ENCODE measurements around the gene SH3RF3. TPM values are rescaled to one million over a fixed set of nuclear protein-coding genes. Genes with fewer than 3 reads are reported as not detected.

SH3RF3 gene
- polyA plus RNA-seq, 1 of the 3 experiments (the other 2 are of a cell fraction) = 1.9 TPM

GRCh38 chr2:109208071-109208950 lies 79.3 kb downstream of the SH3RF3 start (continued):
- TF ChIP-seq TEAD4 (IDR thresholded peaks at IDR 0.05; ENCODE audit: borderline replicate concordance, insufficient read depth) (no peak), RCOR1 (IDR thresholded peaks at IDR 0.05; ENCODE audit: low read length) (no peak), JUND (IDR thresholded peaks at IDR 0.05) (no peak), EZH2phosphoT487 (IDR thresholded peaks at IDR 0.05; ENCODE audit: borderline replicate concordance, low read depth) (no peak)
- TF ChIP-seq, protein P1, sequence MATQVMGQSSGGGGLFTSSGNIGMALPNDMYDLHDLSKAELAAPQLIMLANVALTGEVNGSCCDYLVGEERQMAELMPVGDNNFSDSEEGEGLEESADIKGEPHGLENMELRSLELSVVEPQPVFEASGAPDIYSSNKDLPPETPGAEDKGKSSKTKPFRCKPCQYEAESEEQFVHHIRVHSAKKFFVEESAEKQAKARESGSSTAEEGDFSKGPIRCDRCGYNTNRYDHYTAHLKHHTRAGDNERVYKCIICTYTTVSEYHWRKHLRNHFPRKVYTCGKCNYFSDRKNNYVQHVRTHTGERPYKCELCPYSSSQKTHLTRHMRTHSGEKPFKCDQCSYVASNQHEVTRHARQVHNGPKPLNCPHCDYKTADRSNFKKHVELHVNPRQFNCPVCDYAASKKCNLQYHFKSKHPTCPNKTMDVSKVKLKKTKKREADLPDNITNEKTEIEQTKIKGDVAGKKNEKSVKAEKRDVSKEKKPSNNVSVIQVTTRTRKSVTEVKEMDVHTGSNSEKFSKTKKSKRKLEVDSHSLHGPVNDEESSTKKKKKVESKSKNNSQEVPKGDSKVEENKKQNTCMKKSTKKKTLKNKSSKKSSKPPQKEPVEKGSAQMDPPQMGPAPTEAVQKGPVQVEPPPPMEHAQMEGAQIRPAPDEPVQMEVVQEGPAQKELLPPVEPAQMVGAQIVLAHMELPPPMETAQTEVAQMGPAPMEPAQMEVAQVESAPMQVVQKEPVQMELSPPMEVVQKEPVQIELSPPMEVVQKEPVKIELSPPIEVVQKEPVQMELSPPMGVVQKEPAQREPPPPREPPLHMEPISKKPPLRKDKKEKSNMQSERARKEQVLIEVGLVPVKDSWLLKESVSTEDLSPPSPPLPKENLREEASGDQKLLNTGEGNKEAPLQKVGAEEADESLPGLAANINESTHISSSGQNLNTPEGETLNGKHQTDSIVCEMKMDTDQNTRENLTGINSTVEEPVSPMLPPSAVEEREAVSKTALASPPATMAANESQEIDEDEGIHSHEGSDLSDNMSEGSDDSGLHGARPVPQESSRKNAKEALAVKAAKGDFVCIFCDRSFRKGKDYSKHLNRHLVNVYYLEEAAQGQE (IDR thresholded peaks at IDR 0.05; ENCODE audit: low read depth, low read length) = no peak

DNA sequence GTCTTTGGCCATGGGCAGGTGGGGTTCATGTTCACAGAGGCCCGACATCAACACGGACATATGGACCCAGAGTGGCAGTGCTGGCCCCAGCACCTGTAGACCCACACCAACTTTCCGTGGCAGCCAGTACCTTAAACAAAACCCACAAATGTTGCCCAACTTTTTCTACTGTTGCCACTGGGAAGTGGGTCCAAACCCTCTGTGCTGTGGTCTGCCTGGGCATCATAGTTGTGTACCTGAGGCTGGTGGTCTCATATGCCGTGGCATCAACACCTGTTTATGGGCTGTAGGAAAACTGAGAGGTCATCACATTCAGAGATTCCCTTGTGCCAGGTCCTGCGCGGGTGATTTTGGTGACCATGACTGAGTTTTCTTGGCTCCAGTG lies 79.9 kb downstream of the SH3RF3 start:
- H3K27ac ChIP-seq (ENCODE audit: low read depth in 2 of 2, low read length in 1 of 2) = peak overlapping the region; percentile 50 to 65; a peak in 3 of 4 replicates
- H3K27me3 ChIP-seq (ENCODE audit: insufficient read depth) = no peaks in the 10 kb centered on the region
- peaks cover 27% of the 10 kb centered on the region; the same call in 1 of the 2 replicates for H3K79me2 ChIP-seq (ENCODE audit: insufficient read depth)
- no peaks in the 10 kb centered on the region for H3K36me3 ChIP-seq (replicated peaks in 1 of 2; ENCODE audit: control insufficient read depth in 1 of 2, insufficient read depth in 2 of 2, low read length in 1 of 2)
- peaks cover 19 to 26% of the 10 kb centered on the region in 2 experiments; a peak in 3 of 4 replicates for H3K4me1 ChIP-seq (ENCODE audit: control insufficient read depth in 1 of 2, insufficient read depth in 2 of 2, low read depth in 1 of 2, low read length in 1 of 2)
- no peak for DNase-seq
- H3F3A ChIP-seq (replicated peaks; ENCODE audit: insufficient read depth) = no peaks in the 10 kb centered on the region
- WGBS (ENCODE audit: low lambda C conversion rate) = 72% methylated on average over 3 of the region's 6 CpGs
- H3K9ac ChIP-seq = no peak overlapping the region
- H3K4me3 ChIP-seq (ENCODE audit: low read depth in 2 of 2, low read length in 1 of 2) = no peak overlapping the region
- H4K20me1 ChIP-seq (ENCODE audit: insufficient read depth) = peaks cover 42% of the 10 kb centered on the region
- no peaks in the 10 kb centered on the region for H3K9me2 ChIP-seq
- H3K4me2 ChIP-seq = peak overlapping the region; percentile 15
- ChIA-PET POLR2A (no interaction called here), CTCF (interaction anchor here (1.3 kb wide), 1 partner anchor 8 kb away, joined by 4 read pairs; no protein-coding TSS in a partner anchor)
- no peak overlapping the region for H2AFZ ChIP-seq (ENCODE audit: low read depth)
- no peaks in the 10 kb centered on the region for H3K9me3 ChIP-seq
- TF ChIP-seq RAD21 (IDR thresholded peaks at IDR 0.05; ENCODE audit: low read length) = no peak
- TF ChIP-seq USF2 (IDR thresholded peaks at IDR 0.05; ENCODE audit: borderline replicate concordance, low read depth, low read length) = no peak
- no peak for TF ChIP-seq NFIC (IDR thresholded peaks at IDR 0.05; ENCODE audit: borderline replicate concordance)
- TF ChIP-seq ELF1 (IDR thresholded peaks at IDR 0.05) = no peak
- TF ChIP-seq, protein P2, sequence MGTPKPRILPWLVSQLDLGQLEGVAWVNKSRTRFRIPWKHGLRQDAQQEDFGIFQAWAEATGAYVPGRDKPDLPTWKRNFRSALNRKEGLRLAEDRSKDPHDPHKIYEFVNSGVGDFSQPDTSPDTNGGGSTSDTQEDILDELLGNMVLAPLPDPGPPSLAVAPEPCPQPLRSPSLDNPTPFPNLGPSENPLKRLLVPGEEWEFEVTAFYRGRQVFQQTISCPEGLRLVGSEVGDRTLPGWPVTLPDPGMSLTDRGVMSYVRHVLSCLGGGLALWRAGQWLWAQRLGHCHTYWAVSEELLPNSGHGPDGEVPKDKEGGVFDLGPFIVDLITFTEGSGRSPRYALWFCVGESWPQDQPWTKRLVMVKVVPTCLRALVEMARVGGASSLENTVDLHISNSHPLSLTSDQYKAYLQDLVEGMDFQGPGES (IDR thresholded peaks at IDR 0.05; ENCODE audit: low read depth, low read length) = no peak
- TF ChIP-seq MXI1 (IDR thresholded peaks at IDR 0.05; ENCODE audit: low read depth, low read length) = no peak
- TF ChIP-seq RXRA (IDR thresholded peaks at IDR 0.05; ENCODE audit: borderline replicate concordance, low read depth) = no peak
- TF ChIP-seq, protein P3, sequence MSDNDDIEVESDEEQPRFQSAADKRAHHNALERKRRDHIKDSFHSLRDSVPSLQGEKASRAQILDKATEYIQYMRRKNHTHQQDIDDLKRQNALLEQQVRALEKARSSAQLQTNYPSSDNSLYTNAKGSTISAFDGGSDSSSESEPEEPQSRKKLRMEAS (IDR thresholded peaks at IDR 0.05; ENCODE audit: low read depth) = no peak
- no peak for TF ChIP-seq PBX3 (IDR thresholded peaks at IDR 0.05)
- TF ChIP-seq USF1 (IDR thresholded peaks at IDR 0.05; ENCODE audit: borderline replicate concordance, low read depth) = no peak
- TF ChIP-seq POLR2AphosphoS5 (IDR thresholded peaks at IDR 0.05; ENCODE audit: low read depth, low read length) = no peak
- TF ChIP-seq TCF12 (IDR thresholded peaks at IDR 0.05) = no peak
- TF ChIP-seq FOSL2 (IDR thresholded peaks at IDR 0.05; ENCODE audit: borderline replicate concordance, low read depth) = no peak

Data from SK-N-SH (cell line).